GM19397 (cell line): ENCODE measurements around the gene USH2A.

Source experiments
- ATAC-seq: cut with Tn5 transposase; IDR thresholded peaks from one replicate; pipeline ENCODE4 v1.9.1; 2021; ENCODE audit warnings: mild to moderate bottlenecking, moderate library complexity; ENCODE audit not compliant: unreplicated experiment

Gene USH2A

DNA sequence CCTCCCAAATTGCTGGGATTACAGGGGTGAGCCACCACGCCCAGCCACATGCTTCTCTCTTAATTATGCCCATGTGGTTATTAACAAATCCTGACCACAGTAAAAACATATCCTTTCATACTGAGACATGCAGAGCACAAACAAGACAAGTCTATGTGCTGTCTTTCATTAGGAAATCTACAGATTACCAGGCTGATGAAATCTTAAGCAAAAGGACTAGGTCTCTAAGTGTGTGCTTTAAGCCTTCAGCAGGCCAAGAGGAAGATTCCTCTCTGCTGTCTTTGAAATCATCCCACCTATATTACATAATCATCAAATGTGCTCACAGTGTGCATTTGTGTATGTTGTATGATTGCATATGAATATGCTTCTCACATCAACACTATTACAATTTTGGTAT lies 436.8 kb downstream of the USH2A start:
- no peak for ATAC-seq

DNA sequence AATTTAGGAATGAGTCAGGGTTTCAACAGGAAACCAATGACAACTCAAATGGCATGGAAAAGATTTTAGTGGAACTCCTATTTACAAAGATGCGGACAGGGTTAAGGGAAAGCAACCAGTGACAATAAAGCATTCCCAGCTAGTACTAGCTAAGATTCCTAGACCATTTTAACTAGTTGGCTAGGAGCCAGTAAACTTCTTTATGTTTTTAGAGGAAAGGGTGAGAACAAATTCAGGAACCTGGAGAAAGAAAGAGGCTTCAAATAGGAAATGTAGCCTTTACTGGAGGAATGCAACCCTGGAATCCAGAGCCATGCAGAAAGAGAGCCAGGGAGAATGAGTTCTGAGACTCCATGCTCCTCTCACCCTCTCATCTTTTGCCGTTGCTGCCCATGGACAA lies 439.6 kb downstream of the USH2A start:
- ATAC-seq = no peak

DNA sequence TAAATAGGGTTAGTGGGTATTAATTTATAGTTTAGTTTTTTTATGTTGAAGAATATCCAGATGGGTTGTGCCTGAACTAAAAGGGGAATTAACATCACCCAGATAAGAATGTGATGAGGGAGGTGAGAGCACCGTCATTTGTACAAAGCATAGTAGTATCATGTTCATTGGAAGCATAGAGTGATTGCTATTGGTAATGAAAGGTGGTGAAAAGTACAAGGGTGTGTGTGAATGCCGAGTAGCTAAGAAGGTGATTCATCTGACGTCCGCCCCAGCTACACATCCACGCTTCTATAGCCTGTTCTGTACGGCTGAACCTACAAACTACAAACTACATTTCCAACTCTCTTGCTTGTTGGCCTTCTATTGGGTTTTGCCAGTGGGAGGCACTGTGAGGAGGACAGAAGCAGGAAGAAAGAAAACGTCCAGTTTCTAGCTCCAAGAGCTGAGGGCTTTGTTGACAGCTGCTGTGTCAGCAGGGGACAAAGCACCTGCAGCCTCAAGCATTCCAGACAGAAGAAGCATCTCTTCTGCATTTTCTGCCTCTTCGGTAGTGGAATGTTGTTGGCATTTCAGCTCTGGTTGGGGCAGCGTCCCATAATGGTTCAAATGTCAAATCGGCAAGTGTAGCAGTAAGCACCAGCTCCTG lies 451.3 kb downstream of the USH2A start:
- ATAC-seq = no peak

DNA sequence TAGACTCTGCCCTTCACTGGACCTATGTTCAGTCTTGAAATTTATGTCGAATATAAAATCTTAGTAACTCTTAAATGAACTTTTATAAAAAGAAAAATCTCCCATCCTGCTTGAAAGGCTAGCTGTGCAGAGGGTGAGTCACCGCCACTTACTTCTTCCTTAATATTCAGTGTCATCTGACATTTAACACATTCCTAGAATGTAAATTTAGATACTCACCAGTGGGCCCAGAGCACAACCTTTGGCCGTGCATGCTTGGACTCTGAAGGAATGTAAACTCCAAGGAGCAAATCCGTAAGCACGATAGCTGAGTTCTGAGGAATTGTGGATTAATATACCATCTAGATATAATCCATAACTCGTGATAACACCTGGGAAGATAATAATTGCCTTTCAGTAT lies 452.8 kb downstream of the USH2A start:
- ATAC-seq = no peak

DNA sequence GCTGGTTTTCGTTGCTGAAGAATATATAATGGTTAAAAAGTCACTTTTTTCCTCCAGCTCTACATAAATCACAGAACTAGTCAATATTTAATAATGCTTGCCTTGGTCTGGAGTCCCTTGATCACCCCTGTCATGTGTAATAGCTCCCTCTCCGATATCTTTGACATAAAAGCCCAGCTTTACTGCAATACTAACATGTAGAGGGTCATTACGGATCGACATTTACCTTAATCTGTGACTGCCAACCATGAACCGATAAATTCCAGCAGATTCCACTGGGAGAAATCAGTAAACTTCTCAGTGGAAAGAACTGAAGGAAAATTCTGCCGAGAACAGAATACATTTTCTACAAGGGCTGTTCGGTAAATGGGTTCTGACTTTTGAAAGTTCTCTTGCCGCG lies 459.6 kb downstream of the USH2A start:
- ATAC-seq = no peak

DNA sequence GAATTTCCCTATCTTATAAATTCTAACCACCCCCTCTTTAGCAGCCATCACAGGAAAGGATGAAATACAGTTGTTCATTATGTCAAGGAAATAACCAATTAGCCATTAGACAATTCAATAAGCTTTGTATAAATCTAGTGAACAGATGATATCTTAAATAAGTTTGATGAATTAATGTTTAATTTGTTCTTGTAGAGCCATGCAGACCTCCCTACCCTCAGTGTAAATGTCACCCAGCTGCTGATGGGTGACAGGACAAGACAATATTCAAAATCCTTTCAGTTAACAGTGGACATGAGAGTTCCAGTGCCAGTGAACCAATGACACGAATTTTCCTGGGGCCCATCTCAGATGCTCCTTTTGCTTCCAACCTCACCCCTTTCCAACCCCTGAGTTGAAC lies 460.2 kb downstream of the USH2A start:
- no peak for ATAC-seq

DNA sequence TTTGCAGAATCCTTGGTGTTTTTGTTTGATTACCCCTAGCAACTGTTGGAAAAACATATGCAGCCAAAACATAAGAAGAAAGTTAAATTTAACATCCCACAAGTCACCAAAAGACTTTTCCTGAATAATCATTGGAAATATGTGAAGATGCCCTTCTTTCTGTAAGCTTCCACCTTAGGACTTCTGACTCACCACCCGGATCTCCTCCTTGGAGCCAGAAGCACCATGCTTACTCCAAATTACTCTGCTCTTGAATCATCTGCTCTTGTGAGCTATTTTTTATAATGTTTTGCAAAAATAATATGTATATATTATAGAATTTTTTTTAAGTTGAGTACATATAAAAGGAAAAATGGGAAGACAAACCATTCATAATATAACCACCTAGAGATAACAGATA lies 464.4 kb downstream of the USH2A start:
- ATAC-seq = no peak

DNA sequence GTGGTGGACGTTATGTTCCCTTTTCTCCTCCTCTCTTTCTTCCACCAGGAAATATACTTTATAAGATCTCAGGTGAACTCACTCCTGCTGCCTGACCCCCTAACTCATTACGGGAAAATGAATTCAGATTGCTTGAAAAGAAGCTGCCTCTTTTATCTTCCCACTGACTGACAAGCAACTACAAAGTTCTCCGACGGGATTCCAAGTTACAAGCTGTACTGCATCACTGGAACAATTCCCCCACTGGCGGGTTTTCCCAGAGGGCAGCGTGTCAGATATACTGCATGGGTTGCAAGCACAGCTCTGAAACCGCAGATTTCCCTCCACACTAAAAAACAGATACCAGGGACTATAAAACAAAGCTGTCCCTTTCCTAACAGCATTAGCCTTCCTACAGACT lies 465.6 kb downstream of the USH2A start:
- no peak for ATAC-seq

- no peak for ATAC-seq
Measured at GRCh38 chr1:215932558-215932957, 490.7 kb downstream of the USH2A start.

GRCh38 chr1:215926670-215927069 lies 496.6 kb downstream of the USH2A start:
- ATAC-seq = no peak

GRCh38 chr1:215923129-215923824 lies 500.0 kb downstream of the USH2A start:
- ATAC-seq = no peak

DNA sequence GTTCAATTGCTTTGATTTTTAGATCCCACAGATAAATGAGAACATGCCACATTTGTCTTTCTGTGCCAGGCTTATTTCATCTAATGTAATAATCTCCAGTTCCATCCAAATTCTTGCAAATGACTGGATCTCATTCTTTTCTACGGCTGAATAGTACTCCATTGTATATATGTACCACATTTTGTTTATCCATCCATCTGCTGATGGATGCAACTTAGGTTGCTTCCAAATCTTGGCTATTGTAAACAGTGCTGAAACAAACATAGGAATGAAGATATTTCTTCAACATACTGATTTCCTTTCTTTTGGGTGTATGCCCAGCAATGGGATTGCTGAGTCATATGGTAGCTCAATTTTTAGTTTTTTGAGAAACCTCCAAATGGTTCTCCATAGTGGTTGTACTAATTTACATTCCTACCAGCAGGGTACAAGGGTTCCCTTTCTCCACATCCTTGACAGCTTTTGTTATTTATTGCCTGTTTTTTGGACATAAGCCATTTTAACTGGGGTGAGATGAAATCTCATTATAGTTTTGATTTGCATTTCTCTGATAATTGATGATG lies 511.8 kb downstream of the USH2A start:
- no peak for ATAC-seq

DNA sequence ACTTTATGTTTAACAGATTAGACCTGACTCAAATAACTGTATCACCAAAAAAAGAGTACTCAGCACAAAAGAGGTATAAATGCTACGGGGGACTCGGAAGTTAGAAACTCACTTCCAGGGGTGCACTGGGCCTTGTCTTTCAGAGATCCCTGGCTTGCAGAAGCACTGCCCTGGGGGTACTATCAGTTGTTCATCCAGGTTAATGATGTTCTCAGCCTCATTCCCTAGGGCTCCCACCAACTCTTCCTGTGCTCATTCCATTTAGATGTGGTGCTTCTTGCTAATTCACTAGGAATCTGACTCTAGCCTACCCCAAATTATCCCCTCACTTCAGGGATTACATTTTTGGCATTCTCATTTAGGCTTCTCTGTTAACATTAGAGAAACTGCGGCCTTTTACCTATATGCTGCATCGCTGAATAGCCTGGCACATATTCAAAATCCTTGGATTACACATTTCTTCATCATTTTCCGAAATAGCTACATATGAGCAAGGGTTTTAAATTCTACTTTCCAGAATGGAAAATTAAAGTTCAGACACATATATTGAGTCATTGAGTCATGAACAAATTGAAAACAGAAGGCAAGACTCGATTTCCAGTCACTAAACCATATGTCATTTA lies 517.6 kb downstream of the USH2A start:
- no peak for ATAC-seq

DNA sequence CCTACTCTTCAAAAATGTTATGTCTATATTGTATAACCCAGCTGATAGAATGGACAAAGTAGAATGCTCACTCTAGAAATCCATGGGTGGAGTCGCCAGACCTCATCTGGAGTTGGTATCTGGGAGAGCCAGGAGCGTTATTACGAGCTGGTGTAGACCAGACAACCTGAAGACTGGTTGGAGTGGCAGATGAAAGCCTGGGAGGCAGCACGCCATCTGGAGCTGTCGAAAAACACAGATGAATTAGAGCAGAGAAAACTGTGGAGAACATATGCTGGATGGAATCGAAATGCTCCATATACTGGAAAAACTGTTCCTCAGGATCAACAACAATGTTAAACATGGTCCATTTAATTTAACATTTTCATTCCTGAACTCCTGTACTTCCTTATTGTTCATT lies 522.6 kb downstream of the USH2A start:
- no peak for ATAC-seq

DNA sequence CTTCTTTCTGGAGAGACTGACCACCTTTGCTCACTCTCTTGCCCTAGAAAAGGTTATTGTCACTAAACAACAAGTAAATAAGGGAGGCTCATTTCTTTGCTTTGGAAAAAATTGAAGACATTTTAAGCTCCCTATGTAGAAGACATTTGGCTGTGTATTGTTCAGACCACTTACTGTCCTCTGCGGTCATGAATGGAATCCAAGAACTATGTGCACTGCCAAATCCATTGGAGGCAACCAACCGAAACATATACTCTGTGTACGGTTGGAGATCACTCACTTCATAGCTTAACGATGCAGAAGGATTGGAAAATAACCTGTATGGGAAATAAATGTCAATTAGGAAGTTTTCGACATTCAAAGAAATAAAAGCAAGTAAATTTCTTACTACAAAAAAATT lies 523.3 kb downstream of the USH2A start:
- no peak for ATAC-seq

DNA sequence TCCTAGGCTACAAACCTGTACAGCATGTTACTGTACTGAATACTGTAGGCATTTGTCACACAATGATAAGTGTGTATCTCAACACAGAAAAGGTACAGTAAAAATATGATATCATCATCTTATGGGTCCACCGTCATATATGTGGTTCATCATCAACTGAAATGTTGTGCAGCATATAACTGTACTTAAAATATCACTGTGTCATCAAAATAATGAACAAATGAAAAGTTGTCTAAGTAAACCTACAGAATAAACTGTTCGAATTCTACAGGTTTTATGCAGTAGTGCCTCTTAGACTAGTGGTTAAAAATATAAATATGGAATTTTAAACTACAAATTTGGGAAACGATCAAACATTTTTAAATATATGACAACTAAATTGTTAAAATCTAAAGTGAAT lies 527.4 kb downstream of the USH2A start:
- ATAC-seq = no peak

DNA sequence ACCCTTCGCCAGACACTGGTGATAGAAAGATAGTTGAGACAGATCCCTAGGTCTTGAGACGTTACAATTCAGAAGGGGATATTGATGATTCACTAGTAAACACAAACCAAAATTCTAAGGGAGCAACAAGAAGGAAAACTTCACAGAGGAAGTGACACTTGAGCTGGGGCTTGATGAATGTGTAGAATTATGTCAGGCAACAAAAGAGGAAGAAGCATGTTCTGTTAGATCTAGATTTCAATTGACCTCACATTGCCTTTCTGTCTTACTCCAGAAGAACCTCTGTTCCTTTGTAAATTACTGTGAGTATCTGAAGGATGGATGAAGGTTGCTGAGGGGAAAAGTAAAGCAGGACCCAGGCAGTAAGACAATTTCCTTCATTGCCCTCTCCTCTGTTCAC lies 528.0 kb downstream of the USH2A start:
- no peak for ATAC-seq

GRCh38 chr1:215894617-215895016 lies 528.6 kb downstream of the USH2A start:
- no peak for ATAC-seq

- no peak for ATAC-seq
Measured at GRCh38 chr1:215891266-215892057, 531.8 kb downstream of the USH2A start.

- ATAC-seq = no peak
Measured at GRCh38 chr1:215890438-215890837, 532.8 kb downstream of the USH2A start.

DNA sequence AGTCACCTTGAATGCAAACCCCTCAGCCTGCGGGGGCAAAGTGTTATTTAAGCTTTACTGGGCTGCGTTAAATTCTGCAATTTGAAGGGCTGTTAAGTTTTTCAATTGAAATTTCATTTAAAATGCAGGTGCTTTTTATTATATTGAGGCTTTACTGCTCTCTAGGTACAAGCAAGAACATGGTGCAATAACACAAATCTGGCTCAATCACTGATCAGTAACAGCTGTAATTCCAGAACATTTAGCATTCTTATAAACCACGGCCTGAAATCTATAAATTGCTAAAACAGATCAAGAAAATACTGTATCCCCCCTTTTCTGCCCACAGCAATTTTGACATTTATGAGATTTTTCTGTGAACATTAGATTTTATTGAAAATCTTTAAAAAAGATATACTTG lies 533.4 kb downstream of the USH2A start:
- no peak for ATAC-seq
